GM21528 (cell line): ENCODE data around the gene TMBIM1.
"Not testable (repeated sequence)": the region's sequence is repeated elsewhere in the genome, so short reads cannot be mapped to it uniquely, and the experiment has no call there.

Source experiments
- ATAC-seq: cut with Tn5 transposase; IDR thresholded peaks from one replicate; pipeline ENCODE4 v1.9.1; 2021; ENCODE audit warnings: mild to moderate bottlenecking, moderate library complexity; ENCODE audit not compliant: unreplicated experiment, low FRiP score

The TMBIM1 gene

DNA sequence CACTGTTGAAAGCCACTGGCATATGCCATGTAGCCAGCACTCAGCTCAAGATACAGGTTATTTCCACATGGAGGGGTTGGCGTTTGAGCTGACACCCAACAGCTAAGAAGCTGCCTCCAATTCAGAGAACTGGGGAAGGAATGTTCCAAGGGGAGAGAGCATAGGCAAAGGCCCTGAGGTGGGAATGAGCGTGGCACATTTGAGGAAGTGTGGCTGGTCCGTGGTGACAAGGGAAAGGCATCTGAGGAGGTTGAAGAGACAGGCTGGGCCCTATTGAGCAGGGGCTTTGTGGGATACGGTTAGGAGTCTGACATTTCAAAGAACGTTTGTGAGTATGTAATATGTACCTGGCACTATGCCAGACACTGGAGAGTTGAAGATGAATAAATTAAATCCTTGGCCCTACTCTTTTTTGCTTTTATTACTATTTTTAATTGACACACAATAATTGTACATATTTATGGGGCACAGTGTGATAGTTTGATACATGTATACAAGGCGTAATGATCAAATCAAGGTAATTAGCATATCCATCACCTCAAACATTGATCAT lies 27.6 kb upstream of the TMBIM1 start:
- ATAC-seq = no peak

GRCh38 chr2:218318241-218318640 lies 25.9 kb upstream of the TMBIM1 start:
- no peak for ATAC-seq

DNA sequence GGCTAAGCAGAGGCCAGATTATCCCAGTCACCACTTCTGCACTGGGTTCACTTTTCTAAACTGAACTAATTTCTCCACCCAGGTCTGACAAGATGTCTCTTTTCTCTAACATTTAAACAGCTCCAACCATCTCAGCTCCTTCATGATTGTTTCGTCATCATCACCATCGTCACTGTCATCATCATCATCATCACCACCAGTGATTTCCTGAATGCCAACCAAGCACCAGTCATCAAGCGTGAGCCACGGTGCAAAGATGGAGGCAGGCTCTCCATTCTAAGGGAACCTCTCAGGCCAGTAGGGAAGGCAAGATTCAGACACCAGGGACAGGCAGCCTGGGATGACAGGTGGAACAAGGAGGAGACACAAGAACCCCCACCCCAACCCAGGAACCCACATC lies 25.5 kb upstream of the TMBIM1 start:
- no peak for ATAC-seq

- no peak for ATAC-seq
These were observed 25.0 kb upstream of the TMBIM1 start for GRCh38 chr2:218317303-218317630.

DNA sequence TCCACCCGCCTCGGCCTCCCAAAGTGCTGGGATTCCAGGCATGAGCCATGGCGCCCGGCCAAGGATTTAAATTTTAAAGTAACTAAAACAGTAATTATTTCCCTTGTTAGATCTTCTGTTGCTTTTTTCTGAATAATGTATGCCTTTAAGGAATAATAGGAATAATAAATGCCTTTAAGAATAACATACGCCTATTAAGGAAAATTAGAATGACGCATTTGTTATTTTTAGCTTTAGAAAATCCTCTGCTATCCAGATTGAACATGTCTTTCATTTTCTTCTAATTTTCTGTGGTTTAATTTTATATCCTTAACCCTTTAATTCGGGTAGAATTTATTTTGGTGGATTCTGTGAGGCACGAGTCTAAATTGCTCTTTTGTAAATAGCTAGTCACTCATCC lies 23.1 kb upstream of the TMBIM1 start:
- ATAC-seq = no peak

- not testable (repeated sequence) for ATAC-seq
These were observed 22.5 kb upstream of the TMBIM1 start for GRCh38 chr2:218314764-218315163.

DNA sequence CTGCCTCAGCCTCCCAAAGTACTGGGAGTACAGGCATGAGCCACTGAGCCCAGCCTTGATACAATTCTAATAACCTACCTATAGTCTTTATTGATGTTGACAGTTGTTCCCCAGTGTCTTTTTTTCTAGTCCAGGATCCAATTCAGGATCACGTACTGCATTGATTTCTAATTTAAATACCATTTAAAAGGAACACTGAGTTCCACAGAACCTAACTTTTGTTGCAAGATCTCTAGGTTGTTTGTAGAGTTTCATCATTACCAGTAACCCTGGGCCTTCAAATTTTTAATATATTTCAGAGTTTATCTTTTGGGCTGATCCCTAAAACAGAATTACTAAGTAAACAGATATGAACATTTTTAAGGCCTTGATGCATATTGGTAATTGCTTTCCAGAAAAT lies 21.1 kb upstream of the TMBIM1 start:
- no peak for ATAC-seq

DNA sequence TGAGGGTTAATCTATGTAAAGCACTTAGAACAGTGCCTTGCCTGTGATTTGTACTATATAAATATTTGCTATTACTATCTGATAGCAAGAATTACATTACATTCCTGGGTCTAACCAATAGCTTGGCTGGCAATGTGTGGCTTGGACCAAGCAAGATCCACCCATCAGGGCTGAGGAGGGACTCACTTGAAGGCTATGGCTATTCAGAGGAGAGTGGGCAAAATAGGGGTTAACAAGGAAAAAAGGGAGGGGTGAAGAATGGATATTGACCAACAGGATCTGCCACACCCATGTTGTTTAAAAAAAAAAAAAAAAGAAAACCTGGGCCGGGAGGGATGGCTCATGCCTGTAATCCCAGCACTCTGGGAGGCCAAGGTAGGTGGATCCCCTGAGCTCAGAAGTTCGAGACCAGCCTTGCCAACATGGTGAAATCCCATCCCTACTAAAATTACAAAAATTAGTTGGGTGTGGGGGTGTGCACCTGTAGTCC lies 20.0 kb upstream of the TMBIM1 start:
- ATAC-seq = no peak

- not testable (repeated sequence) for ATAC-seq
These were observed 19.4 kb upstream of the TMBIM1 start for GRCh38 chr2:218311541-218312266.

DNA sequence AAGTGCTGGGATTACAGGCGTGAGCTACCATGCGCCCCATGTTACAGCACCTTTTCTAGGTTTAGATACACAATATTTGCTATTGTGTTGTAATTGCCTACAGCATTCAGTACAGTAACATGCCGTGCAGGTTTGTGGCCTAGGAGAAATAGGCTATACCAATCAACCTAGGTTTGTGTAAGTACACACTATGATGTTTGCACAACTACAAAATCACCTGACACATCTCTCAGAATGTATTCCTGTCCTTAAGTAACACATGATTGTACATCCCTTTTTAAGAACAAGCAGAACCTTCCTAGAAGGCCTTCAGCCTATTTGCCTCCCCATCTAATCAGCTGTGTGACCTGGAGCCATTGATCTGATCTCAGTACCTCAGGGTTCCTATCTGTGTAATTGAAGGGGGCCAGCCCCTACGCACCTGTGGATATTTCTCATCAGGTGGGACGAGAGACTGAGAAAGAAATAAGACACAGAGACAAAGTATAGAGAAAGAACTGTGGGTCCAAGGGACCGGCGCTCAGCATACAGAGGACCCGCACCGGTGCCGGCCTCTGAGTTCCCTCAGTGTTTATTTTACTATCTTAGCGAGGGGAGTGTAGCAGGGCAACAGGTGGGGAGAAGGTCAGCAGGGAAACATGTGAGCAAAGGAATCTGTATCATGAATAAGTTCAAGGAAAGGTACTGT lies 18.7 kb upstream of the TMBIM1 start:
- ATAC-seq = no peak

GRCh38 chr2:218307415-218308090 lies 15.2 kb upstream of the TMBIM1 start:
- ATAC-seq = no peak

DNA sequence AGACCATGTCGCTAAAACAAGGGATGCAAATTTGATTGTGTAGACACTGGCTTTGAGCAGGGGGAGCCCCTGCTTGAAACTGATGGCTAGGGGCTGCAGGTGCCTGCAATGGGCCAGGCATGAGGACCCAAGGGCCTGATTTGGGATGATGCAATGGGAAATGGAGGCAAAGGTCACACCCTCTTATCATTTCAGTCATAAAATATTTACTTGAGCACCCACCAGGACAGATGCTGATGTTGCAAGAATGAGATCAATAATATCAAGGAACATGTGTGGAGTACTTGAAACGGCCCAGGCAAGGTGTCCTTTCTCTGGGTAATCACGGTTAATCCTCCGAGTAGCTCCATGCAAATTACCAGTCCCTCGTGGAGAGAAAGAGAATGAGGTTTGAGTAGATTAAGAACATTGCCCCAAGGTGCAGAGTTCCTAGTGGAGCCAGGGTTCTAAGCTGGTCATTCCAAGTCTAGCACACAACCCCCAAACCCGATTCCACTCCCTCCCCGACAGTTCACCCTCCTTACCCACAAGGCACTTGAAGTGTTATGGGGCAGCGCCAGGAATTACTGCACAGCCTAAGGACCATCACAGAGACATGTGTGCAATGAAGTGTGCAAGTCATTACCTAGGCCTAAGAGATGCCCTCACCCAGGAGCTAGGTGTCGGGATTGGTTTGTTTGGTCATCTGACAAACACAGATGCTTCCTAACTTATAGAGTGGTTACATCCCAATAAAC lies 14.0 kb upstream of the TMBIM1 start:
- ATAC-seq = no peak

DNA sequence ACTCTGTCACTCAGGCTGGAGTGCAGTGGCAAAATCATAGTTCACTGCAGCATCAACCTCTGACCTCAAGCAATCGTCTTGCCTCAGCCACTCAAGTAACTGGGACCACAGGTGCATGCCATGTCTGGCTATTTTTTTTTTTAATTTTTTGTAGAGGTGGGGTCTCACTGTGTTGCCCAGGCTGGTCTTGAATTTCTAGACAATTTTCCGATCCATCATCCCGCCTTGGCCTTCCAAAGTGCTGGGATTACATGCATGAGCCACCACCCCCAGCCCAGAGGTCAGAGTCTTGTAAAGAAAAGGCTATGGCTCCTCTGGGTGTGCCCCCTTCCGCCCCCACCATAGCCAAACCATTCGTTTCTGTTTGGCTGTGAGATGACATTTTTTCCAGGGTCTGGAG lies 13.1 kb upstream of the TMBIM1 start:
- ATAC-seq = no peak

DNA sequence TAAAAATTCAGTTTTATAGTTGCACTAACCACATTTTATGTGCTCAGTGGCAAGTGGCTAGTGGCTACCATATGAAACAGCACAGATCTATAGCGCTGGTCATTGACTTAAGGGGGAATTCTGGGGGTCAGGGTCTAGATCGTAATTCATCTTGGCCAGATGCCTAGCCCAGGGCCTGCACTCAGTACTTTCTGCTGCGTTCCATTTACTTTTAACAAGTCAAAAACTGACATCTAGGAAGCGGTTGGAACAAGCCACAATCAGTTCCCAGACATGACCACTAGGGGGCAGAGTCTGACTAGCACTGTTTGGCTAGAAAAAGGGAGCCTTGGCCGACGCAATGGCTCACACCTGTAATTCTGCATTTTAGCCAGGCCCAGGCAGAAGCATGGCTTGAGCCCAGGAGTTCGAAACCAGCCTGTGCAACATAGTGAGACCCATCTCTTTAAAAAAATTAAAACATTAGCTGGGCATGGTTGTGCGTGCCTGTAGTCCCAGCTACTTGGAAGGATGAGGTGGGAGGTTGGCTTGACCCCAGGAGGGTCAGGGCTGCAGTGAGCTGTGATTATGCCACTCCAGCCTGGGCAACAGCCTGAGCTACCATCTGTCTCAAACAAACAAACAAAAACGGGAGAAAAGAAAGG lies 9.0 kb upstream of the TMBIM1 start:
- ATAC-seq = peak; percentile 87

- no peak for ATAC-seq
These were observed 7.8 kb upstream of the TMBIM1 start for GRCh38 chr2:218300141-218300540.

- no peak for ATAC-seq
These were observed 6.1 kb upstream of the TMBIM1 start for GRCh38 chr2:218298314-218298875.

GRCh38 chr2:218296847-218297246 lies 4.5 kb upstream of the TMBIM1 start:
- no peak for ATAC-seq

DNA sequence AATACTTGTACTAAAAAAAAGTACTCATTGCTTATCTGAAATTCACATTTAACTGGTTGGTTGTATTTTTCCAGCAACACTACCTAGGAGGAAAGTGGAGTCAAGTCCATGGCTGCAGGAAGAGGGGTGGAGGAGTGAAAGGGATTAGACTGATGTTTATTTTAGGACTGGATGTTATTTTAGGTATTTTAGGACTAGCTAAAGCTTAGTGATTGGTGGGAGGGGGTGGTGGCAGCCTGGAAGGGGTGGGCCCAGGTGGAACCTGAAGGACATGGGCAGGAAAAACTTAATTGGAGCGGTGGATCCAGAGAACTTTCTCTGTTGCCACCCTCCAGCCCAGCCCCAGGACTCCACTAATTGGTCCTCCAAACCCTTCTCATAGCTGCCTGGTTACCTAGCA lies 3.9 kb upstream of the TMBIM1 start:
- no peak for ATAC-seq

DNA sequence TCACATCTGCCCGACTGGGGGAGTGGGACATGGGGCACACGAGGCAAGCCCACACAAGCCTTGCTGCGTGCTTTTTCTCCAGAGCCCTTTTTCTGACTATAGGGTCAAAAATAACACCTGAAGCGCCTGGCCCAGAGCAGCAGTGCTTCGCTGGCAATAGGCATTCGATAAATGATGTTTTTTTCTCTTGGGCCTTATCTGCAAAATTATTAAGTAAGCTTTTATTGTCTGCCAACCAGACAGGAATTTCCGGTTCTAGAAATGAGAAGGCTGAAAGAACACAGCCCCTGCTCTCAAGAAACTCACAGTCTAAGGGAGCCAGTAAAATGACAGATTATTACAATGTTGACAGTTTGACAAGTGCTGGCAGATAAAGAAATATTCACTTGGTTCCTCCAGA lies 2.7 kb upstream of the TMBIM1 start:
- ATAC-seq = no peak
